PC-9 (cell line): ENCODE measurements around the gene PRDM7.

Source experiments
- CTCF ChIP-seq: fragments of 200-600 bp; sonication (generic); conservative IDR thresholded peaks from 2 replicates; pipeline ENCODE4 v1.6.1; 2017; ENCODE audit warnings: mixed run types, antibody characterized with exemption, mild to moderate bottlenecking, moderate library complexity
- EZH2 ChIP-seq: fragments of 200-600 bp; sonication (generic); IDR thresholded peaks from 2 replicates; pipeline ENCODE4 v1.8.0; 2017; ENCODE audit warnings: antibody characterized with exemption, low read depth

DNA sequence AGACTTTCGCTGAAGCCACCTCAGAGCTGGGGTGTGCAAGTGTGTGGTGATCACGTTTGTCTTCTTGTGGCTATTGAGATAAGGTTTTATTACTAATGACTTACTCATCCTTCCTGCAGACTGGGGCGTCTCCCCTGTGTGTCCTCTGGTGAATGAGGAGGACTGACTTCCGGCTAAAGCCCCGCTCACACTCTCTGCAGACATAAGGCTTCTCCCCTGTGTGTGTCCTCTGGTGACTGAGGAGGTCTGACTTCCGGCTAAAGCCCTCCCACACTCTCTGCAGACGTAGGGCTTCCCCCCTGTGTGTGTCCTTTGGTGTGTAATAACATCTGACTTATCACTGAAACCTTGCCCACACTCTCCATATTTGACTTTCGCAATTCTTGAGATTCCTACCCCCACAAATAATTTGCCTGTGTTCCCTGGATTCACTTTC, 19.4 kb downstream of the PRDM7 start:
- no peak for TF ChIP-seq CTCF
- TF ChIP-seq EZH2, result no peak
